CD14-positive monocyte (primary cell): ENCODE measurements around the gene KIF26B. TPM values are rescaled to one million over a fixed set of nuclear protein-coding genes. Genes with fewer than 3 reads are reported as not detected.
A peak's percentile ranks its signal among the peaks of the same experiment; 100 is the strongest.

Experiments used
- DNase-seq, 3 donors: peaks; one replicate each; pipeline ENCODE4 v3.0.0-alpha.2; 2011 to 2022
- H2AFZ ChIP-seq: 2 replicates; pipeline ENCODE4 v1.6.0; 2012; ENCODE audit warnings: mild to moderate bottlenecking, low read depth, low read length, inconsistent platforms; ENCODE audit not compliant: insufficient read depth, poor library complexity, severe bottlenecking
- H3K27ac ChIP-seq, 2 donors: 1 replicate in 1 of 2; 2 replicates in 1 of 2; pipeline ENCODE4 v1.5.1; 2012 to 2013; ENCODE audit warnings: low read length in 2 of 2, control low read depth in 1 of 2, inconsistent platforms in 1 of 2, low read depth in 1 of 2, mild to moderate bottlenecking in 1 of 2
- H3K27me3 ChIP-seq, 2 donors: one replicate each; pipeline versions ENCODE4 v1.6.0 to v1.6.1; 2011 to 2013; ENCODE audit warnings: low read length in 2 of 2; ENCODE audit not compliant: control insufficient read depth in 2 of 2, insufficient read depth in 2 of 2
- H3K36me3 ChIP-seq, 2 donors: replicated peaks in 1 of 2; 1 replicate in 1 of 2; 2 replicates in 1 of 2; pipeline versions ENCODE4 v1.5.1 to v1.6.1; 2012 to 2013; ENCODE audit warnings: low read length in 2 of 2, control low read depth in 1 of 2, inconsistent platforms in 1 of 2, mild to moderate bottlenecking in 1 of 2; ENCODE audit not compliant: insufficient read depth in 2 of 2, control insufficient read depth in 1 of 2
- H3K4me1 ChIP-seq, 2 donors: 1 replicate in 1 of 2; 2 replicates in 1 of 2; pipeline versions ENCODE4 v1.5.1 to v1.6.1; 2012 to 2013; ENCODE audit warnings: low read length in 2 of 2, control low read depth in 1 of 2, inconsistent platforms in 1 of 2, mild to moderate bottlenecking in 1 of 2, moderate library complexity in 1 of 2; ENCODE audit not compliant: insufficient read depth in 2 of 2, control insufficient read depth in 1 of 2
- H3K4me2 ChIP-seq: replicated peaks from 2 replicates; pipeline ENCODE3; 2012; ENCODE audit warnings: low read length, moderate library complexity, mild to moderate bottlenecking; ENCODE audit not compliant: poor library complexity, severe bottlenecking; ENCODE audit errors: extremely low read depth
- H3K4me3 ChIP-seq, 3 experiments: fragments of 200-600 bp in 1 of 3; sonication (generic) in 1 of 3; replicated peaks in 1 of 3; 1 replicate in 2 of 3; 2 replicates in 1 of 3; pipeline ENCODE4 v1.5.1; 2011 to 2013; ENCODE audit warnings: low read length in 3 of 3, mild to moderate bottlenecking in 3 of 3, control low read depth in 2 of 3, low read depth in 2 of 3, inconsistent platforms in 1 of 3, moderate library complexity in 1 of 3
- H3K79me2 ChIP-seq: 2 replicates; pipeline ENCODE4 v1.6.0; 2012; ENCODE audit warnings: mild to moderate bottlenecking, control low read depth, inconsistent platforms, low read length, moderate library complexity; ENCODE audit not compliant: insufficient read depth
- H3K9ac ChIP-seq: 2 replicates; pipeline ENCODE4 v1.6.0; 2017; ENCODE audit warnings: low read length, mild to moderate bottlenecking; ENCODE audit not compliant: insufficient read depth, poor library complexity, severe bottlenecking
- H3K9me3 ChIP-seq, 2 donors: replicated peaks in 1 of 2; 1 replicate in 1 of 2; 2 replicates in 1 of 2; pipeline versions ENCODE4 v1.5.1 to v1.6.1; 2012 to 2013; ENCODE audit warnings: low read length in 2 of 2, control low read depth in 1 of 2; ENCODE audit not compliant: control insufficient read depth in 1 of 2, insufficient read depth in 1 of 2
- H4K20me1 ChIP-seq: 2 replicates; pipeline ENCODE4 v1.6.0; 2012; ENCODE audit warnings: mild to moderate bottlenecking, low read length, control low read depth, moderate library complexity; ENCODE audit not compliant: insufficient read depth
- H3K27ac Mint-ChIP-seq, 7 donors: one replicate each; pipeline ENCODE4 v1.8.0; 2020; ENCODE audit warnings: mild to moderate bottlenecking in 7 of 7, mixed read lengths in 7 of 7, moderate library complexity in 6 of 7, inconsistent platforms in 2 of 7
- H3K27me3 Mint-ChIP-seq, 3 donors: one replicate each; pipeline ENCODE4 v1.8.0; 2021 to 2022; ENCODE audit warnings: low read depth in 3 of 3, mild to moderate bottlenecking in 3 of 3, mixed read lengths in 3 of 3, moderate library complexity in 3 of 3, inconsistent platforms in 1 of 3
- H3K36me3 Mint-ChIP-seq, 2 donors: one replicate each; pipeline ENCODE4 v1.8.0; 2020; ENCODE audit warnings: mixed read lengths in 2 of 2, inconsistent platforms in 1 of 2, mild to moderate bottlenecking in 1 of 2
- H3K4me1 Mint-ChIP-seq: one replicate; pipeline ENCODE4 v1.8.0; 2020; ENCODE audit warnings: mild to moderate bottlenecking, mixed read lengths
- H3K4me3 Mint-ChIP-seq, 2 donors: one replicate each; pipeline ENCODE4 v1.8.0; 2020; ENCODE audit warnings: mild to moderate bottlenecking in 2 of 2, mixed read lengths in 2 of 2, moderate library complexity in 1 of 2
- H3K9me3 Mint-ChIP-seq, 7 donors: one replicate each; pipeline ENCODE4 v1.8.0; 2020 to 2022; ENCODE audit warnings: mixed read lengths in 7 of 7, mild to moderate bottlenecking in 6 of 7, moderate library complexity in 6 of 7, inconsistent platforms in 2 of 7
- CTCF ChIP-seq: fragments of 200-600 bp; IDR thresholded peaks from one replicate; pipeline ENCODE4 v1.8.0; 2022; ENCODE audit warnings: antibody characterized with exemption, mild to moderate bottlenecking
- WGBS: methylation state at CpG from one replicate; pipeline ENCODE4 v1.1.5; 2013; ENCODE audit warnings: missing lambda C conversion rate; ENCODE audit not compliant: insufficient coverage; 5-methylcytosine and 5-hydroxymethylcytosine counted together
- intact Hi-C, 2 donors: fragments of 100-400 bp; cut with micrococcal nuclease; formaldehyde crosslinking; loops; one replicate each; pipeline versions ENCODE4 v1.15.0 to v1.15.1; 2023
- polyA plus RNA-seq, 3 donors: library from polyadenylated mRNA; depleted of rRNA in 1 of 3; unstranded in 2 of 3; stranded (reverse) in 1 of 3; fragments of 300-500 nt in 2 of 3; fragments of >200 nt in 1 of 3; fragmentation: Illumina TruSeq in 2 of 3; gene quantifications; 1 replicate in 2 of 3; 2 replicates in 1 of 3; pipeline ENCODE4 v1.2.3, GENCODE V29; 2012 to 2021

KIF26B gene
- polyA plus RNA-seq, 3 donors: 0.01 to 0.05 TPM; not detected in 1

GRCh38 chr1:245118806-245119205 lies 36.0 kb upstream of the KIF26B start:
- Mint-ChIP-seq H3K36me3 (peaks cover 5 to 10% of the 10 kb centered on the region in 2 donors), H3K4me1 (peaks cover 1% of the 10 kb centered on the region), H3K27me3 (no peaks in the 10 kb centered on the region), H3K4me3 (no peak overlapping the region), H3K9me3 (no peaks in the 10 kb centered on the region), H3K27ac (peak overlapping the region in 1 of 7 donors; percentile 13)
- H3K4me1 ChIP-seq: no peaks in the 10 kb centered on the region
- H3K4me3 ChIP-seq: no peak overlapping the region
- H3K36me3 ChIP-seq: no peaks in the 10 kb centered on the region
- H3K9ac ChIP-seq: no peak overlapping the region
- H2AFZ ChIP-seq: no peak overlapping the region
- intact Hi-C loops: no loop called here
- no peak for DNase-seq
- no peaks in the 10 kb centered on the region for H3K27me3 ChIP-seq
- WGBS: no CpG with 5 or more reads among the region's 2 CpGs
- H4K20me1 ChIP-seq: no peaks in the 10 kb centered on the region
- no peaks in the 10 kb centered on the region for H3K79me2 ChIP-seq
- H3K4me2 ChIP-seq: no peak overlapping the region
- H3K9me3 ChIP-seq: no peaks in the 10 kb centered on the region
- TF ChIP-seq CTCF: no peak
- no peak overlapping the region for H3K27ac ChIP-seq

DNA sequence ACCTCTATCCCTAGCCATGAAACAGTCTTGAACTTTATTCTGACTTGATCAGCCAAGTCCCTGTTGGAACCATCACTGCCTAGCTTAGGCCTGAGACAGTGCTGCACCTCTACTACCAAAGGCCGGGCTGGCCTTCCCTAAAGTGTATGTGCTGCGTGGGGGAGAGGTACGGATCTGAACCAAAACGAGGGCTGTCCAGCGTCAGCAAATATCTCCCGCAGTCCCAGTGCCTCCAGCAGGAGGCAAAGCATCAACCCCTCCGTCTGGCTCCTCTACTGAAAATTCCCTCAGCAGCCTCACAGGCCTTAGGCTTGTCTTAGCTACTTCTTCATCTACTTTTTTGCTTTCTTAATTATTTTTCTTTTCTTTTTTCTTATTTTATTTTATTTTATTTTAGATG lies 33.3 kb upstream of the KIF26B start:
- no peaks in the 10 kb centered on the region for H4K20me1 ChIP-seq
- no peak overlapping the region for H3K4me3 Mint-ChIP-seq
- no peak overlapping the region for H3K4me3 ChIP-seq
- H3K79me2 ChIP-seq: no peaks in the 10 kb centered on the region
- no peak overlapping the region for H3K9ac ChIP-seq
- no peaks in the 10 kb centered on the region for H3K4me1 Mint-ChIP-seq
- H3K27me3 Mint-ChIP-seq: peaks cover 0 to 3% (median 0%) of the 10 kb centered on the region in 3 donors
- no peaks in the 10 kb centered on the region for H3K9me3 ChIP-seq
- no peak overlapping the region for H3K4me2 ChIP-seq
- peak overlapping the region in 1 of 7 donors; percentile 41 for H3K27ac Mint-ChIP-seq
- H3K9me3 Mint-ChIP-seq: no peaks in the 10 kb centered on the region
- no peaks in the 10 kb centered on the region for H3K4me1 ChIP-seq
- no peak for DNase-seq
- intact Hi-C loops: no loop called here
- no peaks in the 10 kb centered on the region for H3K36me3 ChIP-seq
- no peak overlapping the region for H3K27ac ChIP-seq
- H3K36me3 Mint-ChIP-seq: peaks cover 9 to 15% of the 10 kb centered on the region in 2 donors
- TF ChIP-seq CTCF: no peak
- no peak overlapping the region for H2AFZ ChIP-seq
- 100% methylated on average over 3 of the region's 7 CpGs for WGBS
- no peaks in the 10 kb centered on the region for H3K27me3 ChIP-seq
